NCI-H1048 (cell line): ENCODE measurements around the gene NAXE.
"Not testable (repeated sequence)": the region's sequence is repeated elsewhere in the genome, so short reads cannot be mapped to it uniquely, and the experiment has no call there.

Experiments used
- DNase-seq: peaks from one replicate; lab custom pipeline; 2025; lab: John Stamatoyannopoulos, UW

The NAXE gene

DNA sequence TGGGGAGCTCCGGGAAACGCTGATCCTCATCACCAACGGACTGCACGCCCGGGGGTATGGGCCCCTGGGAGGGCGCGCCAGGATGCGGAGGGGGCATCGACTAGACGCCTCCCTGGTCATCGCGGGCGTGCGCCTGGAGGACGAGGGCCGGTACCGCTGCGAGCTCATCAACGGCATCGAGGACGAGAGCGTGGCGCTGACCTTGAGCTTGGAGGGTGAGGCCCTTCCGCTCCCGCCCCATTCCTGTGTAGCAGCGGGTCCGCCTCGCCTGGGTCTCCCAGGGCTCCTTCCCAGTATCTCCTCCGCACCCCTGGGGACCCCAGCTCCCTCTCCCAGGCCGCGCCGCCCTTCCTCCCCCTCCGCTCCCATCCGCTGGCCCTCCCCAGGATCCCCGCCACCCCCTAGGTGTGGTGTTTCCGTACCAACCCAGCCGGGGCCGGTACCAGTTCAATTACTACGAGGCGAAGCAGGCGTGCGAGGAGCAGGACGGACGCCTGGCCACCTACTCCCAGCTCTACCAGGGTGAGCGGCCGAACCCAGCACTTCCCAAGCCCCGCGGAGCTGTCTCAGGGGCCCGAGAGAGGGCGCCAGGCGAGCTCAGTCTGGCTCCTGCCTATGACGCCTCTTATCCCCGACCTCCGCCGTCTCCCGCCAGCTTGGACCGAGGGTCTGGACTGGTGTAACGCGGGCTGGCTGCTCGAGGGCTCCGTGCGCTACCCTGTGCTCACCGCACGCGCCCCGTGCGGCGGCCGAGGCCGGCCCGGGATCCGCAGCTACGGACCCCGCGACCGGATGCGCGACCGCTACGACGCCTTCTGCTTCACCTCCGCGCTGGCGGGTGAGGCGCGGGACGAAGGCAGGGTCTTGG lies 32.6 kb downstream of the NAXE start:
- DNase-seq = no peak

DNA sequence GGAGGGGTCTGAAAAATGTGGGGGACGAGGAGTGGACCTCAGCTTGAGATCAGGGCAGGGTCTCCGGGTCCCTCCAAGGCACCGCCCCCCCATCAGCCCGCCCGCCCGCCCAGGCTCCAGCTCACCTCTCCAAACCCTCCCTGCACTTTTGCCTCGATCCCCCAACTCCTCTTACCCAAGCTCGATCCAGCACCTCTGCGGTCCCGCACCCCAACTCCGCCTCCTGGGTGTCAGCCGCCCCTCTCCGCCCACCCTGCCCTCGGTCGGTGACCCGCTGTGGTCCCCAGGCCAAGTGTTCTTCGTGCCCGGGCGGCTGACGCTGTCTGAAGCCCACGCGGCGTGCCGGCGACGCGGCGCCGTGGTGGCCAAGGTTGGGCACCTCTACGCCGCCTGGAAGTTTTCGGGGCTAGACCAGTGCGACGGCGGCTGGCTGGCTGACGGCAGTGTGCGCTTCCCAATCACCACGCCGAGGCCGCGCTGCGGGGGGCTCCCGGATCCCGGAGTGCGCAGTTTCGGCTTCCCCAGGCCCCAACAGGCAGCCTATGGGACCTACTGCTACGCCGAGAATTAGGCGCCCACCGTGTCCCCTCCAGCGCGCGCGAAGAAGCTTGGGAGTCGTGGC lies 33.3 kb downstream of the NAXE start:
- no peak for DNase-seq

DNA sequence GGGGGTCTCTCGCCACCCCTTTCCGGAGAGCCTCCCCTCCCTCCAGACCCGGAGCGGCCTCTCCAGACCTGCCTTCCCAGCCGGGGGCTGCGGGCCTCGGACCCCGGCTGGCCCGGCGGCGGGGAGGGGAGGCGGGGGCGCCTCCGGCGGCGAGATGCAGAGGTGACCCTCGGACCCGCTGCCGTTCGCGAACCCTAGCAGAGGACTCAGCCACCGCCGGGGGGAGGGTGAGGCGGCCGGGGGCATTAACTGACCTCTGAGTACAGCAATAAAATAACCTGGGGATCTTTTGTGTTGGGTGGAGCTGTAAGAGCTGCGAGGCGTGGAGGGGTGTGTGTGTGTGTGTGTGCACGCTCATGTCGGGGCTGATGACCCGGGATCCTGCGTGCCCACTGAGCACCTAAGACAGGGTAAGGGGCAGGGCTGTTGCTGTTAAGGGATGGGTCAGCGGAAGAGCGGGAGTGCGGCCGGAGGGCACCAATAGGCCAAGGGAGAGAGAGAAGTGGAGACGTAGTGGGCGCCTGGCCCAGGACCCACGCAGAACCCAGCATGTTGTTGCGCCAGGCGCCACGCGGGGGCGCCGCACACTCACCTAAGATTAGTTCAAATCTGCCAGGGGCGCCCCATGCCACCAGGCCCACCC lies 34.0 kb downstream of the NAXE start:
- DNase-seq = no peak

DNA sequence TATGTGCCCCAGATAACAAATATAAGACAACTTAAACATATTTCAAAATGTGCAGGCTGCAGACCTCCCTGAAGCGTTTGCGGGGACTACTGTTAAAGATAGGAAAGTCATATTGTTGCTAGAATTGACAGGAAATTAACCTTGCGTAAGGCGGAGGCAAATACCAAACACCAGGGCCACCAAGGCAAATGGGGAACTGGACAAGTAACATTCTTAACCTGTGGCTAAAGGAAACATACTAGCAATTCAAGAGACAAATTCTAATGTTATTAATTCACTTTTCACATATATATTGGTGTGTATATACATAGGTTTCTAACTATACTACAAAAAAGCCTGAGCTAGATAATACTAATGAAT lies 34.5 kb downstream of the NAXE start:
- DNase-seq = no peak

DNA sequence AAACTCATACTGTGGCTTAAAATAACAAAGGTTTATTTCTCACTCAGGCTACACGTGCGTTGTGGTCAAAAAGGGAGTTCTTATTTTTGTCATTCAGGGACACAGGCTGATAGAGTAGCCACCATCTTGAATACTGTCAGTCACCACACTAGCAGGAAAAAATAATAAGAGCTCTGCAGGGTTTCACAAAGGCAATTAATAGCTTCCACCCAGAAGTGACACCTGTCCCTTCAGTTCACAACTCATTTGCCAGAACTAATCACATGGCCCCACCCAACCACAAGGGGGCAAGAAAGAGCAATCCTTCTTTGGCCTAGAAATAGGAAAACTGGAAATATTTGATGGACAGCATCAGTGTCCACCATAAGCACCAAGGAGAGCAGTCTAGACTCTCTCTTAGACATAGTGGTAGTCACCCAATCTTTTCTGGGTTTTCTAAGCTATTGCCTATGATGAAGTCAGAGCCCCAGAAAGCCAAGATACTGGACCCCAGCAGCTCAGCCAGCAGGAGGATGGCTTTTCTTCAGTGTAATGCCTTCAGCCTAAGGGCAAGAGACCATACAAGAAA lies 35.8 kb downstream of the NAXE start:
- DNase-seq = no peak

DNA sequence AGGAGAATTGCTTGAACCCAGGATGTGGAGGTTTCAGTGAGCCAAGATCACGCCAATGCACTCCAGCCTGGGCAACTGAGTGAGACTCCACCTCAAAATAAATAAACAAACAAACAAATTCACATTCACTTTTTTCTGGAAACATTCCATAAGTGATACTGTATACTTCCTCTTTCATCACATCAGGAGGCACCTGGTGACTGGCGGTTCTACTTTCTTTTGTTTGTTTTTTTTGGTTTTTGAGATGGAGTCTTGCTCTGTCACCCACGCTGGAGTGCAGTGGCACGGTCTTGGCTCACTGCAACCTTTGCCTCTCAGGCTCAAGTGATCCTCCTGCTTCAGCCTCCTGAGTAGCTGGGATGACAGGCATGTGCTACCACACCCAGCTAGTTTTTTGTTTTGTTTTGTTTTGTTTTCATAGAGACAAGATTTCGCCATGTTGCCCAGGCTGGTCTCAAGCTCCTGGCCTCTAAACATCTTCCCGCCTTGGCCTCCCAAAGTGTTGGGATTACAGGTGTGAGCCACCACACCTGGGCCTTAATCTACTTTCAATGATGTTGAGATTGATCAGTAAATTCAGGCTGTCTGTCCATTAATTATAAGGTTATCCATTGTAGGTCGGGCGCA lies 38.4 kb downstream of the NAXE start:
- DNase-seq = no peak

DNA sequence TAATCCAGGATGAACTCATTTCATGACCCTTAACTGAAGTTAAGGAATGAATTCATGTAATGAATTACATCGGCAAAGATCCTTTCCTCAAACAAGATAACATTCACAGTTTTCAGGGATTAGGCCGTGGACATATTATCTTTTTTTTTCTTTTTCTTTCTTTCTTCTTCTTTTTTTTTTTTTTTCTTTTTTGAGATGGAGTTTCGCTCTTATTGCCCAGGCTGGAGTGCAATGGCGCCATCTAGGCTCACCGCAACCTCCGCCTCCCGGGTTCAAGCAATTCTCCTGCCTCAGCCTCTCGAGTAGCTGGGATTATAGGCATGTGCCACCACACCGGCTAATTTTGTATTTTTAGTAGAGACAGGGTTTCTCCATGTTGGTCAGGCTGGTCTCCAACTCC lies 39.6 kb downstream of the NAXE start:
- not testable (repeated sequence) for DNase-seq

DNA sequence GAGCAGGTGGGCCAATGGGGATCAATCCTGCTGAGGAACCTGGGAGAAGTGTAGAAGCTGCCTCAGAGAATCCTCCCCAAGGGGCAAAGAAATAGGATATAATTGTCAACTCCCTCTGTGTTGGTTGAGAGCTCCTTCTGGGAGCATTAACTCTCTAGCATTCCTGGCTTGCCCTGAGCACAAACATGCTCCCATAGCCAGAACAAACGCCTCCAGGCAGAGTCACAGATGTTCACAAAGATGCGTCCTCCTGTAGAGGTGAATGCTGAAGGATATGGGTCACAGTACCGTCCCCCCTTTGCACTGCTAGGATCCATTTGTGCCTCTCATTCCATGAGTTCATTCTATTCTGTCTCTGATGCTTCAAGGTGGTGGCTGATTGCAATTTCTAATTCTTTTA lies 40.8 kb downstream of the NAXE start:
- no peak for DNase-seq

DNA sequence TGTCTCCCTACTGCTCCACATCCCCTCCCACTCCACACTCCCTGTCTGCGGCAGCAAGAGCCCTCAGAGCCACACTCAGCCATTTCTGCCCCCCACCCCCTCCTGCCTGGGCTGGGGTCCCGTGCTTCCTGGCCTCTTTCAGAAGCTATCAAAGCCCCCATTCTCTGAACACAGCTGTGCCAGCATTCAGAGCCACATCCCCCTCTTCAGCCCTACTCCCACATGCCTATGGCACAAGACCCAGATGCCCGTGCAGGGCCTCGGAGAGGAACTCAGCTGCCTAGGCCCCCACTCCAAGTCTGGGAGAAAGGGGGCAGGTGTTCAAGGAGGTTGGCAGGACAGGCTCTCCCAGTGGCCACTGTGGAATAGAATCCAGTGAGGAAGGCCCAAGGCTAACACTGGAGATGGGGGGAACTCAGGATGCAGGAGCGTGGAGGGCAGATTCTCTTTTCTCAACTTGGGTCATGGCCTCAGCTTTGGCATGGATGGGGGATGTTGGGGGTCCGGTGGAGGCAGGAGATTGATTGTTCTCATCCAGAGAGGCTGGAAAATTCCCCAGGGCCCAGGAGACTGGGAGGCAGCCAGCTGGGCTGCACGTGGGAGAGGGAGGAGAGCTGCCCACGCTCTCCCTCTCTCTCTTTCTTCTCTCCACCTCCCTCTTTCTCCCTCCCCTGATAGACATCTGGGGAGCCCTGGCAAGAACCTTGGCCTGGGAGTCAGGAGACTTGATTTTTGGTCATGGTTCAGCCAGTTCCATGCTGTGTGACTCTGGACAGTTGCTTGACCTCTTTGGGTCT lies 46.8 kb downstream of the NAXE start:
- DNase-seq = no peak

DNA sequence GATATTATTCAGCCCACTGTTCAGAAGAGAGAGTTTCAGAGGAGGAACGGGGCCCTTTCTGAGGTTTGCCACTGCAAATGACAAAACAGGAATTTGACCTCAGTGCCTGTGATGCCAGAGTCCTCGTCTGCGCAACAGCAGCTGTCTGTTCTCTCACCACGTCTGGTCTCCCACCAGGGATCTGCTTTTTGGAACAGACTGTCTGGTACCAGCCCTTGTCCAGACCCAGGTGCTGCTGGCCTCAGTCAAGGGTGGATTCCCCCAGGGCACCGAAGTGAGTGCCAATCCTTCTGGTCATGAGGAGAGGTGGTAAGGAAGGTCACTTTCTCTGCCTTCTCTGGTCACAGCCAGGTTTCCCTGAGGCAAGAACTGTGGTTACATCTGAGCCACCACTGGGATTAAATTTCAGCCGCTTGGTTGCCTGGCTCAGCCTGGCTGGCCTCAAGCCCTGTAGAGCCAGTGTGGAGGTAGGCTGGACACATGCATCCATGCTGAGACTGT lies 48.1 kb downstream of the NAXE start:
- DNase-seq = no peak

DNA sequence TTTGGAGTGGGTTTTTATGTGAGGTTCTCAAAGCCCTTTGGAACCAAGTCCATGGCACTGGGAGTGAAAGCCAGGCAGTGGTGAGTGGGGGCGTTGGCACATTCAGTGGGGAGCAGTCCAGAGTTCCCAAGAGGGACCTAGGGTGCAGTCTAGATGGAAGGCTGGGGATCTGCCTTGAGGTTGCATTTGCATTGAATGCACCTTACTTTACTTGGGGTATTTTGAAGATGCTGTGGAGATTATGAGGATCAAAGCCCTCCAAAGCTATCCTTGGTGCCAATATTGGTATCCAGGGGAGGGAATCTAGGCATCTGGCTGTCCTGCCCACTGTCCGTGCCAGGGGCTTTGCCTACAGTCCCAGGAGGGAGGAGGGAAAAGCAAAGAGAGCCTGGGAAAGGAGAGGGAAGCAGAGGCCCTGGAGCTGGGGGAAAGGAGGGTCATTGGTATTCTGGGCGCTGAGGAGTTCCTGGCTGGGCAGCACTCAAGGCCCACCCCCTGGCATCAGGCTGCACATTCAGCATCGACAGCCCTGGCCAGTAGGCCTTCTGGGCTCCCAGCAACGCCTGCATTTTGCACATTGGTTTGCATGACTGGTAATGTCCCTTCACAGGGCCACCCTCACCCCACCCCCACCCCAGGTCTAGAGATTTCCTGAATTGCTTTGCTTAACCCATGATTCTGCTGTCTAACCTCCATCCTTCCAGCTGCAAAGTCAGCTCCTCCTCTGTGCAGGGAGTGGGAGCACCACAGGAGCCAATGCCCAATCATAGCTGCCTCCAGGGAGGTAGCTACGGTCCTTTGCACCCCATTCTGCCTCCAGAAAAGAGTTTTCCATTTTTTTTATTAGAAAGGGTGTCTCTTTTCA lies 49.5 kb downstream of the NAXE start:
- no peak for DNase-seq

DNA sequence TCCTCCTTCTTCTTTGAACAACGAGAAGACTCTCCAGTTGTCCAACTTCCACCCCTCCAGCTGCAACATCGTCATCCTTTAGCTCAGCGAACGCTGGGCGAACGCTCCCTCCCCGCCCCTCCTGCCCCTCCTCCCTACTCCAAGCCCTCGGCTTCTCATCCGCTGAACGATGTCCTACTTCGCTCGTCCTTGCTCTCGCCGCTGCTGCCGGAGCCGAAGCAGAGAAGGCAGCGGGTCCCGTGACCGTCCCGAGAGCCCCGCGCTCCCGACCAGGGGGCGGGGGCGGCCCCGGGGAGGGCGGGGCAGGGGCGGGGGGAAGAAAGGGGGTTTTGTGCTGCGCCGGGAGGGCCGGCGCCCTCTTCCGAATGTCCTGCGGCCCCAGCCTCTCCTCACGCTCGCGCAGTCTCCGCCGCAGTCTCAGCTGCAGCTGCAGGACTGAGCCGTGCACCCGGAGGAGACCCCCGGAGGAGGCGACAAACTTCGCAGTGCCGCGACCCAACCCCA lies 50.2 kb downstream of the NAXE start, which contains the start of gene BCAN:
Gene BCAN (plus strand): TSS at position 357 of the 504 bp plus-strand sequence. CDS start 3,938 bp downstream, outside the sequence.
- DNase-seq = no peak

DNA sequence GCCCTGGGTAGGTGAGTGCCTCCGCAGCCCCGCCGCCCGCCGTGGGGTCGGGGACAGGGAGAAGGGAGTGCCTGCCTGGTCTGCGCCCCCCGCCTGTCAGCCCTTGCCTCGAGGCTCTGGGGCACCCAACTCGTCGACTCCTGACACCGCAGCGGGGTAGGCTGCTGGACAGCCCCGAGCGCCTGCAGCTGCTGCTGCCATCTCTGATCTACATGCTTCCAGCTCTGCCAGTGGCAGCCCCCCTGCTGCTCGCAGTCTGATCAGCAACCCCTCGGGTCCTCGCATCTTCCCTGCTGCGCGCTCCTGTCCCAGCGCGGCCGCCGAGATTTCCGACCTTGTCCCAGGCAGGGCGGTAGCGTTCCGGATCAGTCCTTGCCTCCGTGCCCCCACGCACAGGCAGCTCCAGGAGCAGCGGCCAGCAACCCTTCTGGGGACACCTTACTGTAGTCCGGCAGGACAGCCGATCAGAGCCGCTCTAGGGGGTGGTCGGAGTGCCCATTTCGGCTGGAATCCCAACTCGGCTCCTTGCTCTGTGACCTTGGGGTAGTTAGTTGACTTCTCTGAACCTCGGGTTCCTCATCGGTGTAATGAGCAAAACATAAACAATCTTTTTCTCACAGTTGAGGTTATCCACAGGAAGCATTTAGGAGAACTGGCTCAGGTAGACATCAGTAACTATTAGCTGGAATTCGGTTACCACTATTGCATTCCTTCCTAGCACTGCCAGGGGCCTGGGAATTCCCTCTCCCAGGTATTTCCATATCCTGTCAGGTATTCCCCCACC lies 50.9 kb downstream of the NAXE start:
- DNase-seq = no peak

DNA sequence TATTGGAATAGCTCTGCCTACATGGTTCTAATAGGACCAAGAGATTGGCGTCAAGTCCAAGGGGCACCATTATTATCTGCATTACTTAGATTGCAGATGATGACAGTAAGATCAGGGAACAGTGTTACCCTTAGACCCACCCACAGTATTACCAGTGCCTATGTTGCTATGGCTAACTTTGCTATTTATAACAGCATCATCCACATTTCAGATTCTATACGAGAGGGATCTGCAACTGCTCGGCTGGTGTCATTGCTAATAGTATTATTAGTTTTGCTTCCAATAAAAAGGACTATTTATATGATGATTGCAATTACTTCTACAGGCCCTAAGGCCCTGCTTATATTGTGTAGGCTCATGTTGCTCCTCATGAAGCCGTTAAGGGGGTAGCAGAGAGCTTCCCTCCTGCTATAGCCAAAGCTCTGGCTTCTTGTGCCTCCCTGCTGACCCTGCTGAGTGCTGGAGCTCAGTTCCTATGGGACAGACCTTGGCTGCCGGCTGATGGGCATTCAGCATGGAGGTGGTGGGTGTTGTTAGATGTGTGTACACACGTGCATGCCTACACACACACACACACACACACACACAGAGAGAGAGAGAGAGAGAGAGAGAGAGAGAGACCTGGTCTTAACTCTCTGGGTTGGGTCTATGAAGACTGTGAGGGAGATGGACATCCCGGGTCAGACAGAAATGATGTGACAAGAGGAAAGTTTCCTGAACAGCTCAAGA lies 51.6 kb downstream of the NAXE start:
- no peak for DNase-seq

DNA sequence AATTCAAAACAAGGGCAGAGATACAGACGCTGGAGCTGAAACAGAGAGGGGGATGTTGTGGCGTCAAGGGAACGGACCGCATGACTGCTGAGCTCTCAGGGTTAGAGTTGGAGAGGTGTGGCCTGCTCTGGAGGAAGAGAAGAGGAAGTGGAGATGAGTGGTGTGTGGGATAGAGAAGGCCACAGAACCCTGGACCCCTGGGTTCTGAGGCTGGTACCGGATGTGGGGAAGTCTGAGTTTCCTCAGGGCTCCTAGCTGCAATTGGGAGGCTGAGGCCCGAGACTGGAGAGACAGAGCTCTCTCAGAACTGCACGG lies 52.2 kb downstream of the NAXE start:
- no peak for DNase-seq
